HepG2 (cell line): Measurements from ENCODE around the gene KCNQ2. TPM values are rescaled to one million over a fixed set of nuclear protein-coding genes. Genes with fewer than 3 reads are reported as not detected.

Experiments
- ATAC-seq: fragments of 200-7000 bp; cut with Tn5 transposase; 3 replicates; pipeline ENCODE4 v1.9.1; 2020; ENCODE audit warnings: mild to moderate bottlenecking, moderate library complexity
- BruUV-seq: library from RNA; stranded (reverse); fragments of 400-500 nt; replicated peaks from 2 replicates; lab custom pipeline; 2021; lab: Mats Ljungman, UMichigan
- CTCF ChIA-PET: fragments of 300-600 bp; formaldehyde crosslinking; extraction: SDS; loops from one replicate; lab custom pipeline; 2021; ENCODE audit warnings: low total read pairs, inconsistent platforms, low intra/inter-chr PET ratio; lab: Yijun Ruan, JAX
- POLR2A ChIA-PET: fragments of 350-600 bp; sonication (Branson Sonifier 250); formaldehyde crosslinking; loops from one replicate; lab custom pipeline; 2020; ENCODE audit warnings: antibody characterized with exemption, inconsistent platforms; lab: Yijun Ruan, JAX
- DNase-seq: peaks from one replicate; pipeline ENCODE4 v3.0.0-alpha.2; 2015; ENCODE audit warnings: low spot score
- FAIRE-seq: peaks from 3 replicates; lab custom pipeline; 2011; peaks lifted over from hg19 to GRCh38; lab: Jason Lieb, UNC
- H2AFZ ChIP-seq: one replicate; pipeline ENCODE4 v1.6.1; 2011; ENCODE audit warnings: low read length, inconsistent platforms
- H3K27ac ChIP-seq: fragments of 300-600 bp; 3 replicates; pipeline ENCODE4 v1.8.0; 2011; ENCODE audit warnings: mixed run types, mild to moderate bottlenecking, mixed read lengths, low read length, inconsistent platforms; ENCODE audit not compliant: insufficient read depth; ENCODE audit errors: extremely low read length
- H3K27me3 ChIP-seq, 2 experiments: fragments of 200-600 bp in 1 of 2; 2 replicates in 1 of 2; 3 replicates in 1 of 2; pipeline versions ENCODE4 v1.6.0 to v1.8.0; 2011; ENCODE audit warnings: low read length in 2 of 2, mild to moderate bottlenecking in 2 of 2, moderate library complexity in 2 of 2, inconsistent platforms in 1 of 2; ENCODE audit not compliant: insufficient read depth in 2 of 2, control insufficient read depth in 1 of 2
- H3K36me3 ChIP-seq, 2 experiments: fragments of 200-600 bp in 1 of 2; replicated peaks in 1 of 2; 2 replicates in 1 of 2; 3 replicates in 1 of 2; pipeline versions ENCODE4 v1.5.1 to v1.8.0; 2011; ENCODE audit warnings: low read length in 2 of 2, inconsistent platforms in 1 of 2; ENCODE audit not compliant: insufficient read depth in 2 of 2, control insufficient read depth in 1 of 2
- H3K4me1 ChIP-seq: 2 replicates; pipeline ENCODE4 v1.5.1; 2012; ENCODE audit warnings: low read length, inconsistent platforms; ENCODE audit not compliant: insufficient read depth
- H3K4me2 ChIP-seq: 2 replicates; pipeline ENCODE4 v1.6.0; 2011; ENCODE audit warnings: low read depth, low read length, inconsistent platforms
- H3K4me3 ChIP-seq, 3 experiments: fragments of 200-600 bp in 1 of 3; sonication (generic), shearing (Covaris generic) in 1 of 3; replicated peaks in 1 of 3; 2 replicates each; pipeline ENCODE4 v1.5.1; 2011 to 2016; ENCODE audit warnings: low read length in 3 of 3, inconsistent platforms in 2 of 3, low read depth in 2 of 3, mild to moderate bottlenecking in 2 of 3, control low read depth in 1 of 3, mixed read lengths in 1 of 3; ENCODE audit not compliant: insufficient read depth in 1 of 3
- H3K79me2 ChIP-seq: one replicate; pipeline ENCODE4 v1.6.1; 2011; ENCODE audit warnings: low read length, inconsistent platforms; ENCODE audit not compliant: insufficient read depth
- H3K9ac ChIP-seq: 2 replicates; pipeline ENCODE4 v1.6.0; 2011; ENCODE audit warnings: mild to moderate bottlenecking, low read depth, low read length, inconsistent platforms; ENCODE audit not compliant: insufficient read depth
- H3K9me3 ChIP-seq: 2 replicates; pipeline ENCODE4 v1.5.1; 2012; ENCODE audit warnings: mild to moderate bottlenecking, low read length
- H4K20me1 ChIP-seq: 2 replicates; pipeline ENCODE4 v1.6.0; 2011; ENCODE audit warnings: inconsistent platforms, mild to moderate bottlenecking, low read length, moderate library complexity; ENCODE audit not compliant: insufficient read depth
- EZH2 ChIP-seq: conservative IDR thresholded peaks from 2 replicates; pipeline ENCODE4 v1.6.1; 2012; ENCODE audit warnings: mild to moderate bottlenecking, low read depth, low read length, moderate library complexity
- IRX3 ChIP-seq: sonication (generic); formaldehyde crosslinking; IDR thresholded peaks from 2 replicates; pipeline ENCODE4 v1.8.1; 2023; ENCODE audit warnings: mild to moderate bottlenecking, low read depth, missing genetic modification reagents, borderline replicate concordance
- KLF6 ChIP-seq: IDR thresholded peaks from 2 replicates; pipeline ENCODE4 v1.8.0; 2016; ENCODE audit warnings: missing biosample characterization, missing genetic modification reagents
- RAD21 ChIP-seq: fragments of 450-650 bp; formaldehyde crosslinking; IDR thresholded peaks from 2 replicates; pipeline ENCODE4 v1.5.0; 2020; ENCODE audit warnings: mild to moderate bottlenecking
- ZNF431 ChIP-seq: sonication (generic); formaldehyde crosslinking; IDR thresholded peaks from 2 replicates; pipeline ENCODE4 v1.9.0; 2022; ENCODE audit warnings: missing genetic modification reagents, low read depth, mild to moderate bottlenecking, borderline replicate concordance
- ZZZ3 ChIP-seq: sonication (generic); formaldehyde crosslinking; IDR thresholded peaks from 2 replicates; pipeline ENCODE4 v1.4.0; 2020; ENCODE audit warnings: missing genetic modification reagents, mild to moderate bottlenecking, borderline replicate concordance
- WGBS: methylation state at CpG from one replicate; pipeline ENCODE4 v1.1.6; 2017; ENCODE audit warnings: low lambda C conversion rate; 5-methylcytosine and 5-hydroxymethylcytosine counted together
- in situ Hi-C: cut with HindIII; loops from 2 replicates; pipeline ENCODE4 v1.10.0; 2017; ENCODE audit warnings: low pct_unique_long_range_greater_than_20kb; ENCODE audit not compliant: extremely low pct_ligation_motif_present
- intact Hi-C: fragments of 100-400 bp; cut with micrococcal nuclease; formaldehyde crosslinking; loops from one replicate; pipeline ENCODE4 v1.10.0; 2022; ENCODE audit not compliant: unreplicated experiment
- polyA plus RNA-seq, 8 experiments: library from polyadenylated mRNA; depleted of rRNA in 3 of 8; stranded (reverse) in 7 of 8; unstranded in 1 of 8; fragments of >200 nt; fragmentation: Illumina TruSeq in 4 of 8; extraction: Trizol in 4 of 8; gene quantifications; 2 replicates each; pipeline versions ENCODE4 v1.2.1 to v1.2.3, GENCODE V29; 2011 to 2016; ENCODE audit warnings: low read depth in 4 of 8, missing spikeins in 1 of 8, mixed read lengths in 1 of 8; ENCODE audit not compliant: insufficient read depth in 1 of 8
- total RNA-seq, 5 experiments: library from RNA; depleted of rRNA; stranded (reverse); fragments of >200 nt; fragmentation: Illumina TruSeq; extraction: Trizol; gene quantifications; 2 replicates each; pipeline ENCODE4 v1.2.3, GENCODE V29; 2016; ENCODE audit warnings: low read depth in 1 of 5
- TF ChIP-seq, protein P1 (sequence below): sonication (generic); formaldehyde crosslinking; IDR thresholded peaks from 2 replicates; pipeline ENCODE4 v1.5.0; 2020; ENCODE audit warnings: missing genetic modification reagents
- TF ChIP-seq, protein P2 (sequence below): sonication (generic); formaldehyde crosslinking; IDR thresholded peaks from 2 replicates; pipeline ENCODE4 v1.5.1; 2020; ENCODE audit warnings: missing genetic modification reagents, mild to moderate bottlenecking, borderline replicate concordance
- TF ChIP-seq, protein P3 (sequence below): sonication (generic); formaldehyde crosslinking; IDR thresholded peaks from 2 replicates; pipeline ENCODE4 v1.4.0; 2020; ENCODE audit warnings: missing genetic modification reagents, mild to moderate bottlenecking, borderline replicate concordance
- TF ChIP-seq, protein P4 (sequence below): sonication (generic); formaldehyde crosslinking; IDR thresholded peaks from 2 replicates; pipeline ENCODE4 v1.5.1; 2020; ENCODE audit warnings: missing genetic modification reagents, mild to moderate bottlenecking, borderline replicate concordance

Gene KCNQ2
- total and polyA plus RNA-seq, 2 of the 13 experiments (the other 11 are each of a cell fraction or from before 2014, with no cell fraction given): not detected

DNA sequence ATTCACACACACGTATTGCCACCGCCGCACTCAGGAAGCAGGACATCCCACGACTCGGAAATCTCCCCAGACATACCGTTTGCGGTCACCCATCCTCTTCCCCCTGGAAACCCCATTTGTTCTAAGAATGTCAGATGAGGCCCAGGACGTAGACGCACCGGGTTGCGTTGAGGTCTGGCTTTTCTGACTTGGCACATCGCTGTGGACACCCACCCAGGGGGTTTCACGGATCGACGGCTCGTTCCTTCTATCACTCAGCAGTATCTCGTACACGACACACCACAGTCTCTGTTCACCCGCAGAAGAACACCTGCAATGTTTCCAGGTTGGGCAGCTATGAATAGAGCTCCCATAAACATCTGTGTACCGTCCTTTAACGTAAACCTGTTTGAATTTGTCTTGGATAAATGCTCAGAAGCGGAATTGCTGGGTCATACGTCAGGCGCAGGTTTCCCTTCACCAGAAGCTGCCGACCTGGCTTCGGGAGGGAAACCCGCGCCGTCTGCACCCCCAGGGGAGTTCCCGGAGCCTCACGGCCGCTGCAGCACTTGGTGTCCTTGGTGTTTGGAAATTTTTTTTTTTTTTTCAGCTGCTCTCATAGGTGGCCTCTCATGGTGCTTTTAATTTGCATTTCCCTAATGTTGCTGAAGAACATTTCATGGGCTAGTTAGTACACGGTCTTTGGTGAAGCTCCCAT, 35.8 kb upstream of the KCNQ2 start:
- intact Hi-C loops (no loop called here), in situ Hi-C loops (no loop called here)
- no TSS peak for BruUV-seq
- Histone ChIP-seq H3K4me2 (no peak overlapping the region), H3K9ac (no peak overlapping the region), H3K27ac (no peak overlapping the region), H4K20me1 (no peaks in the 10 kb centered on the region), H3K9me3 (no peaks in the 10 kb centered on the region), H3K4me3 (no peak overlapping the region), H3K27me3 (peaks cover 11 to 90% of the 10 kb centered on the region in 2 experiments; a peak in 4 of 5 replicates), H3K4me1 (no peaks in the 10 kb centered on the region), H2AFZ (no peak overlapping the region), H3K79me2 (no peaks in the 10 kb centered on the region), H3K36me3 (no peaks in the 10 kb centered on the region)
- CTCF ChIA-PET: no interaction called here
- DNase-seq: no peak
- TF ChIP-seq EZH2: peak; percentile 63; the same call in 1 of the 2 replicates
- TF ChIP-seq, protein P1, sequence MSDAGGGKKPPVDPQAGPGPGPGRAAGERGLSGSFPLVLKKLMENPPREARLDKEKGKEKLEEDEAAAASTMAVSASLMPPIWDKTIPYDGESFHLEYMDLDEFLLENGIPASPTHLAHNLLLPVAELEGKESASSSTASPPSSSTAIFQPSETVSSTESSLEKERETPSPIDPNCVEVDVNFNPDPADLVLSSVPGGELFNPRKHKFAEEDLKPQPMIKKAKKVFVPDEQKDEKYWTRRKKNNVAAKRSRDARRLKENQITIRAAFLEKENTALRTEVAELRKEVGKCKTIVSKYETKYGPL (CRISPR knock-in tag): no peak
- no peak for FAIRE-seq
- POLR2A ChIA-PET: no interaction called here
- no peak for ATAC-seq
- 44% methylated on average over 33 of the region's 33 CpGs for WGBS

DNA sequence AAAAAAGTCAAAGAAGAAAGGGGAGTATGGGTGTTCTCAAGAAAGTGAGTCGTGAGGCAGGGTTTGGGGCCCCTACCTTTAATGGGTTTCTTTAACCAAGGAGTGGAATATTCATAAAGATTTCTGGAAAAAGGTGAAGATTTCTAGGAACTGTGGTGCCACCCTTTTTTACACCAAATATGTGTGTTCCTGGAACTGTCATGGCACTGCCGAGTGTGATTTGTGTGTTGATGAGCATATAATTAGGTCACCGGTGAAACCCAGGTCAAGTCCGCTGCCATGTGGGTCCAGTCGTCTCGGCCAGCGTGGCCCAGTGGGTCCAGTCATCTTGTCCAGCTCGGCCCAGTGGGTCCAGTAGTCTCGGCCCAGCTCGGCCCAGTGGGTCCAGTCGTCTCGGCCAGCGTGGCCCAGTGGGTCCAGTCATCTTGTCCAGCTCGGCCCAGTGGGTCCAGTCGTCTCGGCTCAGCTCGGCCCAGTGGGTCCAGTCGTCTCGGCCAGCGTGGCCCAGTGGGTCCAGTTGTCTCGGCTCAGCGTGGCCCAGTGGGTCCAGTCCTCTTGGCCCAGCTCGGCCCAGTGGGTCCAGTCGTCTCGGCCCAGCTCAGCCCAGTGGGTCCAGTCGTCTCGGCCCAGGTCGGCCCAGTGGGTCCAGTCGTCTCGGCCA, 34.8 kb upstream of the KCNQ2 start:
- Histone ChIP-seq H3K4me3 (no peak overlapping the region), H3K4me1 (no peaks in the 10 kb centered on the region), H3K9me3 (no peaks in the 10 kb centered on the region), H3K79me2 (no peaks in the 10 kb centered on the region), H3K4me2 (no peak overlapping the region), H2AFZ (no peak overlapping the region), H4K20me1 (no peaks in the 10 kb centered on the region), H3K36me3 (no peaks in the 10 kb centered on the region), H3K27me3 (peaks cover 17 to 89% of the 10 kb centered on the region in 2 experiments; a peak in 4 of 5 replicates), H3K27ac (no peak overlapping the region), H3K9ac (no peak overlapping the region)
- CTCF ChIA-PET: no interaction called here
- intact Hi-C loops: no loop called here
- FAIRE-seq: no peak
- ATAC-seq: no peak
- DNase-seq: no peak
- BruUV-seq: no TSS peak
- WGBS: 47% methylated on average over 17 of the region's 30 CpGs
- in situ Hi-C loops: no loop called here
- POLR2A ChIA-PET: no interaction called here
- no peak for TF ChIP-seq IRX3 (CRISPR knock-in tag)
- TF ChIP-seq, protein P2, sequence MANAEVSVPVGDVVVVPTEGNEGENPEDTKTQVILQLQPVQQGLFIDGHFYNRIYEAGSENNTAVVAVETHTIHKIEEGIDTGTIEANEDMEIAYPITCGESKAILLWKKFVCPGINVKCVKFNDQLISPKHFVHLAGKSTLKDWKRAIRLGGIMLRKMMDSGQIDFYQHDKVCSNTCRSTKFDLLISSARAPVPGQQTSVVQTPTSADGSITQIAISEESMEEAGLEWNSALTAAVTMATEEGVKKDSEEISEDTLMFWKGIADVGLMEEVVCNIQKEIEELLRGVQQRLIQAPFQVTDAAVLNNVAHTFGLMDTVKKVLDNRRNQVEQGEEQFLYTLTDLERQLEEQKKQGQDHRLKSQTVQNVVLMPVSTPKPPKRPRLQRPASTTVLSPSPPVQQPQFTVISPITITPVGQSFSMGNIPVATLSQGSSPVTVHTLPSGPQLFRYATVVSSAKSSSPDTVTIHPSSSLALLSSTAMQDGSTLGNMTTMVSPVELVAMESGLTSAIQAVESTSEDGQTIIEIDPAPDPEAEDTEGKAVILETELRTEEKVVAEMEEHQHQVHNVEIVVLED: no peak
- TF ChIP-seq ZNF431 (CRISPR knock-in tag): no peak
- TF ChIP-seq RAD21: no peak
- TF ChIP-seq, protein P3, sequence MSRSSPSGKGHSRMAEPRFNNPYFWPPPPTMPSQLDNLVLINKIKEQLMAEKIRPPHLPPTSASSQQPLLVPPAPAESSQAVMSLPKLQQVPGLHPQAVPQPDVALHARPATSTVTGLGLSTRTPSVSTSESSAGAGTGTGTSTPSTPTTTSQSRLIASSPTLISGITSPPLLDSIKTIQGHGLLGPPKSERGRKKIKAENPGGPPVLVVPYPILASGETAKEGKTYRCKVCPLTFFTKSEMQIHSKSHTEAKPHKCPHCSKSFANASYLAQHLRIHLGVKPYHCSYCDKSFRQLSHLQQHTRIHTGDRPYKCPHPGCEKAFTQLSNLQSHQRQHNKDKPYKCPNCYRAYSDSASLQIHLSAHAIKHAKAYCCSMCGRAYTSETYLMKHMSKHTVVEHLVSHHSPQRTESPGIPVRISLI (CRISPR knock-in tag): no peak
- TF ChIP-seq KLF6 (CRISPR knock-in tag): no peak
- TF ChIP-seq ZZZ3: no peak
- TF ChIP-seq, protein P4, sequence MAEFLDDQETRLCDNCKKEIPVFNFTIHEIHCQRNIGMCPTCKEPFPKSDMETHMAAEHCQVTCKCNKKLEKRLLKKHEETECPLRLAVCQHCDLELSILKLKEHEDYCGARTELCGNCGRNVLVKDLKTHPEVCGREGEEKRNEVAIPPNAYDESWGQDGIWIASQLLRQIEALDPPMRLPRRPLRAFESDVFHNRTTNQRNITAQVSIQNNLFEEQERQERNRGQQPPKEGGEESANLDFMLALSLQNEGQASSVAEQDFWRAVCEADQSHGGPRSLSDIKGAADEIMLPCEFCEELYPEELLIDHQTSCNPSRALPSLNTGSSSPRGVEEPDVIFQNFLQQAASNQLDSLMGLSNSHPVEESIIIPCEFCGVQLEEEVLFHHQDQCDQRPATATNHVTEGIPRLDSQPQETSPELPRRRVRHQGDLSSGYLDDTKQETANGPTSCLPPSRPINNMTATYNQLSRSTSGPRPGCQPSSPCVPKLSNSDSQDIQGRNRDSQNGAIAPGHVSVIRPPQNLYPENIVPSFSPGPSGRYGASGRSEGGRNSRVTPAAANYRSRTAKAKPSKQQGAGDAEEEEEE: no peak
